ENCODE results near the gene CUX1.
"Not testable (repeated sequence)": the region's sequence is repeated elsewhere in the genome, so short reads cannot be mapped to it uniquely, and the experiment has no call there.

Gene CUX1

GRCh38 chr7:101963693-101964092 is 146.3 kb downstream of the CUX1 start:
- DNase-seq: no peak

GRCh38 chr7:101964680-101965452 is 147.4 kb downstream of the CUX1 start:
- no peak for DNase-seq

- no peak for DNase-seq
Observed at GRCh38 chr7:101968720-101969466, 151.5 kb downstream of the CUX1 start.

- no peak for DNase-seq
Observed at GRCh38 chr7:101969997-101970585, 152.7 kb downstream of the CUX1 start.

- no peak for DNase-seq
Observed at GRCh38 chr7:101970801-101971200, 153.4 kb downstream of the CUX1 start.

GRCh38 chr7:101971457-101971856 is 154.0 kb downstream of the CUX1 start:
- DNase-seq: no peak

GRCh38 chr7:101972627-101973026 is 155.2 kb downstream of the CUX1 start:
- no peak for DNase-seq

GRCh38 chr7:101973130-101973529 is 155.7 kb downstream of the CUX1 start:
- no peak for DNase-seq

GRCh38 chr7:101974393-101974792 is 157.0 kb downstream of the CUX1 start:
- DNase-seq: no peak

GRCh38 chr7:101975046-101975445 is 157.6 kb downstream of the CUX1 start:
- DNase-seq: no peak

GRCh38 chr7:101976411-101976810 is 159.0 kb downstream of the CUX1 start:
- DNase-seq: no peak

GRCh38 chr7:101977249-101977648 is 159.8 kb downstream of the CUX1 start:
- DNase-seq: no peak

GRCh38 chr7:101978683-101979082 is 161.3 kb downstream of the CUX1 start:
- no peak for DNase-seq

- no peak for DNase-seq
Observed at GRCh38 chr7:101983147-101983811, 165.9 kb downstream of the CUX1 start.

- DNase-seq: no peak
Observed at GRCh38 chr7:101984133-101984879, 166.9 kb downstream of the CUX1 start.

- DNase-seq: no peak
Observed at GRCh38 chr7:101985057-101985902, 167.9 kb downstream of the CUX1 start.

GRCh38 chr7:101985903-101986734 is 168.7 kb downstream of the CUX1 start:
- no peak for DNase-seq

GRCh38 chr7:101987494-101987893 is 170.1 kb downstream of the CUX1 start:
- DNase-seq: no peak

- DNase-seq: not testable (repeated sequence)
Observed at GRCh38 chr7:101988060-101988459, 170.6 kb downstream of the CUX1 start.

GRCh38 chr7:101988513-101988912 is 171.1 kb downstream of the CUX1 start:
- DNase-seq: no peak

GRCh38 chr7:101989101-101989500 is 171.7 kb downstream of the CUX1 start:
- no peak for DNase-seq

Measured in AML-193 (cell line).